Measurements from ENCODE around the gene HOXB6. TPM values are rescaled to one million over a fixed set of nuclear protein-coding genes. Genes with fewer than 3 reads are reported as not detected.
A peak's percentile ranks its signal among the peaks of the same experiment; 100 is the strongest.

HOXB6 gene
- polyA plus RNA-seq, 1 donor, result 0.80 TPM

- no peak for DNase-seq (ENCODE audit: low read depth)
Measured at GRCh38 chr17:48594538-48595277, 10.1 kb downstream of the HOXB6 start.

DNA sequence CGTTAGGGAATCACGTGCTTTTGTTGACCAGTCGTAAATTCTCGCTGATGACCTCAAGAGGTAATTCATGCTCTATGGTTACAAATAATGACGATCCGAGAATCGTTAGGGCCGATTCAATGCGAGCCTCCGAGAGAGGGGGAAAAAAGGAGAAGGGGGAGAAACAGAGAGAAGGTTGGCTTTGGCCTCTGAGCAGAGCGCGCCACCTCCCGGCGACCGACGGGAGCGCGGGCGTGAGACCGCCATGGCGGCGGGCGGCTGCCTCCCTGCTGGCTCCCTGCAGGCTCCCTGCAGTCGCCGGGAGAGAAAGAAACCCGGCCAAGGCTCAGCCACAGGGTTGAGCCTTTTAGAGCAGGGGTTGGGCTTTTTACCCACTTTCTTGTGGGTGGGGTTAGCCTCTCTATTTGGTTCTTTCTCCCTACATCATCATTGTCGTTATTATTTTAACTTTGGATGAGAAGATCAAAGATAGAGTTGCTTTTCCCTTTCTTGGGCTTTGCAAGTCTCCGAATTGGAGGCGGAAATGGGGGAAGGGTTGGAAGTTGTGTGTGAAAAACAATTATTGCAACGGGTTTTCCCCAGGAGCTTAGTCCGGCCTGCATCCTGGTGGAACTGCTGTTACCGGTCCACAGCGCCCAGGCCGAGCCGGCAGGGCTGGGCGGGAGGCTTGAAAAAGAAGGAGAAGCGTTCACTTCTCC is 10.8 kb downstream of the HOXB6 start:
- peak; percentile 44 for DNase-seq (ENCODE audit: low read depth)

GRCh38 chr17:48593126-48593829 is 11.5 kb downstream of the HOXB6 start, which contains the start of gene HOXB5:
Gene HOXB5, minus strand, starts transcription at chr17:48593779. Its CDS starts 97 bp downstream, at chr17:48593682.
- no peak for DNase-seq (ENCODE audit: low read depth)

- DNase-seq (ENCODE audit: low read depth), result no peak
Measured at GRCh38 chr17:48592577-48592976, 12.2 kb downstream of the HOXB6 start.

- DNase-seq (ENCODE audit: low read depth), result no peak
Measured at GRCh38 chr17:48592057-48592514, 12.7 kb downstream of the HOXB6 start.

- DNase-seq (ENCODE audit: low read depth), result no peak
Measured at GRCh38 chr17:48591255-48592056, 13.3 kb downstream of the HOXB6 start.

DNA sequence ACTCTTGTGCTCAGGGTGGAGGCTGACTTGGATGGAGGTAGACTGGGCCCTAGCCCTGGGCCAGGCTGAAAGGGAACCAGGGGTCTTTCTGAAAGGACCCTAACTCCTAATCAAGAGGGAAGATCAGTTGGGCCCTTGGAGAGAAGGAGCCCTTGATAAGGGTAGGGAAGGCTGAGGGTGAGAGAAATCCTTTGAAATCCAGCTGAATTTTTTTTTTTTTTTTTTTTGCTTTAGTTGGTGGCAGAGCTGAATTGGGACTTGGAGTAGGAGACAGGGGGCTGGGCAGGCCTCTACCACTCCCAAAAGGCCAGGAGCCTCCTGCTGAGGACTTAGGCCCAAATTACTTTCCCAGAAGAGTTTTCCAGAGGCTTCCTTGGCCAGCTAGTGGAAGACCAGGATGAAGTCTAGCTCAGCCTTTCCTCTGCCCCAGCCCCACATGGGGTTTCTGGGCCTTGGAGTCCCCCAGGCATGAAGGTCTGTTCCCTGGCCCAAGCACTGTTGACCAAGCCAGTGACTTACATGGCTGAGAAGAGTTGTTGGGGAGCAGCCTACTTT is 14.1 kb downstream of the HOXB6 start:
- no peak for DNase-seq (ENCODE audit: low read depth)

DNA sequence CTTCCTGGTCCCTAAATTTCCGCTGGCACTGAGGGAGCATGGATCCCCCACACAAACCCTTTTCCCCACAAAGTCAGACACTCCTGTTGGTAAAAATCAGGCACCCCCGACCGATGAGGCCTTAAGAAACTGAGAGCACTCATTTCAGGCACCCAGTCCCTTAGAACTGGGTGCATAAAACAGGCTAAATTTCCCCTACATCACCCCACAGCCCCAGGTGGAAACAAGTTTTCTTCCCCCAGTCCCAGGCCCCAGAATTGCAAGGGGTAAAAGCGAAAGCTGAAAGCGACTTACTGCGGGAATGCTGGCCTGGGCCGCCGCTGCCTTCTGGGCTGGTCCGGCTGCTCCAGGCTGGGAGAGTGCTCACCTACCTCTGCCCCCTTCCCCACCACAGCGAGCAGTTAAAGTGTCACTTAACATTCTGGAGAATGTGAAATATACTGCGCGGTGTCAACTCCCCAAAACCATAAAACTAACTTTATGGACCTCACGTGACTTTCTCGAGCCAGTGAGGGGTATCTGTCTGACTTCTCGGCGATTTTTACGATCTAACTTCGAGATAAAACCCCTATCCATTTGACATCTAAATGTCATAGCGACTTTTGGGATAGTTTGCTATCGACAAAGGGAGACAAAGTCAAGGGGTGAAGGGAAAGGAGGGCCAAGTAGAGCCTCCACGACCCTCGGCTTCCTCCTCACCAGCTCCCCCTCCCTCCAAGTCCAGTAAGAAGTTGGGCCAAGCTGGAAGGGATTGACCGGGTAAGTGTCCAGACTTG is 14.8 kb downstream of the HOXB6 start, which contains the start of gene HOXB3:
Gene HOXB3 (minus strand): TSS at position 411 of the 776 bp plus-strand sequence. CDS start 37,767 bp downstream, outside the sequence.
- no peak for DNase-seq (ENCODE audit: low read depth)

DNA sequence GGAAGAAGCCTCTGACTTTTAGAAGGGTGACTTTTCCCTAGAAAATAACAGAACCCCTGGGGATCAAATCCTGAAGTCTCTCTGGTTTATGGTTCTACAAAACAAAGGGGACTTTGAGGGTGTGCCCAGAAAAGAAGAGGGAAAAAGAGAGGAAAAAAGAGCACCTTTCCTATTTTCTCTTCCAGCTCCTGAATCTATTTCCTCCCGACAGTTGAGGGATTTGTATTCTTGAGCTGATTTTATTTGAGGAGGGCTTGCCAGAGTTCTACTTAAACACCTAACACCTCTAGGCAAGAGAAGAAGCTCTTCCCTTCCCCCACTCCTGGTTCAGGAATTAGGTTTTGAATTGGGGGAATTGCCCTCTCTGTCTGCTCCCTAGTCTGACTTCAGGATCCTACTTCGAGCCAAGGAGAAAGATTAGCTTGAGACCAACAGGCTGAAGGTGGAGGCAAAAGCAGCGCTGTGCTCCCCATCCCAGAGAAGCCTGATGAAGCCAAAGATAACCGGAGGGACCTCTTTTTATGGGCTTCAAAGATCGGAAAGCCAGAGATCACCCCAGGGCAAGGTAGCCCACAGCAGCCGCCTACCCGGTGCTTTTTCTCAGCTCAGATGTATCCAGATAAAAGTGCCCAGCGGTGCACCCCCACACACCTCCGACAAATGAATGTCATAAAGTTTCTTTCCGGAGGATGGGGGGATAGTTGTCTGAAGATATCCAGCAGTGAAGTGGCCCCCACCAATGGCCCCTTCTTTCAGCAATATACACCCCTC is 15.5 kb downstream of the HOXB6 start:
- no peak for DNase-seq (ENCODE audit: low read depth)

- DNase-seq (ENCODE audit: low read depth), result no peak
Measured at GRCh38 chr17:48588528-48588927, 16.3 kb downstream of the HOXB6 start.

GRCh38 chr17:48588074-48588415 is 16.7 kb downstream of the HOXB6 start:
- DNase-seq (ENCODE audit: low read depth), result no peak

GRCh38 chr17:48587276-48588073 is 17.3 kb downstream of the HOXB6 start:
- no peak for DNase-seq (ENCODE audit: low read depth)

- DNase-seq (ENCODE audit: low read depth), result no peak
Measured at GRCh38 chr17:48586355-48587258, 18.2 kb downstream of the HOXB6 start.

GRCh38 chr17:48584223-48584741 is 20.5 kb downstream of the HOXB6 start:
- no peak for DNase-seq (ENCODE audit: low read depth)

- no peak for DNase-seq (ENCODE audit: low read depth)
Measured at GRCh38 chr17:48583708-48584222, 21.0 kb downstream of the HOXB6 start.

DNA sequence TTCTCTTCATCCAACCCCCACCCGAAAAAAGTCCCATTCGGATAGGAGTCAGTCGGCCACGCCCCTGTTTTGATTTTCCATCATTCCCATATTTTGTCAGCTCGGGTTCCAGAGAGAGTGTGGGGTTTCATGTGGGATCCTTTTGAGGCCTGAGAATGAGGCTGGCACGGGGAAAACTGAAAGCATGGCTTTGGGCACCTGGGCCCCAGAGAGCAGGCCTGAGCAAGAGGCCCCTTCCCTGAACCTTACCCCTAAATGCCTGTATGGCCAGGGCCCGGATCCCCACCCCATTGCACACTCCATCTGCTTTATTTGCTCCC is 22.1 kb downstream of the HOXB6 start:
- DNase-seq (ENCODE audit: low read depth), result no peak

GRCh38 chr17:48579760-48580554 is 24.8 kb downstream of the HOXB6 start:
- DNase-seq (ENCODE audit: low read depth), result no peak
